Panc1 (cell line): ENCODE measurements around the gene ZNF282.

Source experiments
- CTCF ChIP-seq: fragments of 450-650 bp; IDR thresholded peaks from 2 replicates; pipeline ENCODE4 v1.5.1; 2017; ENCODE audit warnings: mild to moderate bottlenecking
- POLR2AphosphoS5 ChIP-seq: IDR thresholded peaks from 2 replicates; pipeline ENCODE4 v1.6.1; 2012; ENCODE audit warnings: mild to moderate bottlenecking, low read depth, low read length, moderate library complexity
- REST ChIP-seq, 2 experiments: IDR thresholded peaks; 2 replicates each; pipeline ENCODE4 v1.6.1; 2011 to 2012; ENCODE audit warnings: low read depth in 2 of 2, control low read depth in 1 of 2, low read length in 1 of 2, mild to moderate bottlenecking in 1 of 2, moderate library complexity in 1 of 2; ENCODE audit not compliant: insufficient read depth in 1 of 2
- SIN3A ChIP-seq: IDR thresholded peaks from 2 replicates; pipeline ENCODE4 v1.6.1; 2012; ENCODE audit warnings: low read depth, mild to moderate bottlenecking, low read length, moderate library complexity, borderline replicate concordance; ENCODE audit not compliant: insufficient read depth
- TCF7L2 ChIP-seq: IDR thresholded peaks from 2 replicates; pipeline ENCODE4 v1.6.1; 2011; ENCODE audit warnings: mild to moderate bottlenecking, low read depth, low read length, inconsistent platforms

GRCh38 chr7:149266451-149266850, 71.1 kb downstream of the ZNF282 start:
- TF ChIP-seq POLR2AphosphoS5 (no peak), CTCF (no peak), REST (IDR thresholded peaks at IDR 0.05; ENCODE audit: insufficient read depth in 1 of 2, low read depth in 2 of 2, low read length in 1 of 2) (no peak), SIN3A (no peak), TCF7L2 (no peak)
